ENCODE data around the gene BSDC1. TPM values are rescaled to one million over a fixed set of nuclear protein-coding genes. Genes with fewer than 3 reads are reported as not detected.

BSDC1 gene
- total RNA-seq, 1 experiment from 2014 or later = 47.0 TPM

GRCh38 chr1:32357614-32358013 is 36.6 kb downstream of the BSDC1 start (continued):
- TF ChIP-seq CTCF (IDR thresholded peaks at IDR 0.05 in 2 of 3, conservative IDR thresholded peaks at IDR 0.05 in 1 of 3; ENCODE audit: borderline replicate concordance in 1 of 3, insufficient read depth in 1 of 3, low read depth in 2 of 3, low read length in 2 of 3) = no peak
- TF ChIP-seq ZFX (IDR thresholded peaks at IDR 0.05) = no peak
- no peak for TF ChIP-seq EZH2 (IDR thresholded peaks at IDR 0.05)
- TF ChIP-seq TCF7L2 (IDR thresholded peaks at IDR 0.05; ENCODE audit: borderline replicate concordance, extremely low read depth, insufficient read depth, insufficient read length) = no peak
- TF ChIP-seq SIN3A (IDR thresholded peaks at IDR 0.05; ENCODE audit: low read depth) = no peak
- TF ChIP-seq YY1 (IDR thresholded peaks at IDR 0.05; ENCODE audit: extremely low read depth, insufficient replicate concordance, low read depth, low read length) = no peak
- TF ChIP-seq ATF3 (IDR thresholded peaks at IDR 0.05) = no peak
- no peak for TF ChIP-seq EZH2phosphoT487 (IDR thresholded peaks at IDR 0.05; ENCODE audit: borderline replicate concordance)
- TF ChIP-seq RAD21 (IDR thresholded peaks at IDR 0.05; ENCODE audit: low read depth) = no peak
- no peak for TF ChIP-seq SRF (IDR thresholded peaks at IDR 0.05; ENCODE audit: low read depth)
- TF ChIP-seq POLR2A (IDR thresholded peaks at IDR 0.05; ENCODE audit: borderline replicate concordance, extremely low read depth, insufficient read depth, insufficient read length) = no peak
- no peak for TF ChIP-seq POLR2AphosphoS5 (IDR thresholded peaks at IDR 0.05; ENCODE audit: low read depth, low read length)
- no peak for TF ChIP-seq MAX (IDR thresholded peaks at IDR 0.05)
- TF ChIP-seq ZNF274 (IDR thresholded peaks at IDR 0.05; ENCODE audit: low read depth, low read length) = no peak
- no peak for TF ChIP-seq CEBPB (IDR thresholded peaks at IDR 0.05; ENCODE audit: low read depth)
- no peak for TF ChIP-seq ELF1 (IDR thresholded peaks at IDR 0.05; ENCODE audit: borderline replicate concordance, low read depth)

All from HCT116 (cell line).